HG03442 (cell line): ENCODE data around the gene ASXL2.

Source experiments
- ATAC-seq: cut with Tn5 transposase; IDR thresholded peaks from one replicate; pipeline ENCODE4 v1.9.1; 2021; ENCODE audit warnings: mild to moderate bottlenecking, moderate library complexity; ENCODE audit not compliant: unreplicated experiment

Gene ASXL2

GRCh38 chr2:25808006-25808383 is 70.3 kb downstream of the ASXL2 start:
- ATAC-seq, result no peak

GRCh38 chr2:25806941-25807340 is 71.3 kb downstream of the ASXL2 start:
- no peak for ATAC-seq

GRCh38 chr2:25805987-25806386 is 72.3 kb downstream of the ASXL2 start:
- ATAC-seq, result no peak

- ATAC-seq, result no peak
These were observed 73.9 kb downstream of the ASXL2 start for GRCh38 chr2:25804338-25804737.

DNA sequence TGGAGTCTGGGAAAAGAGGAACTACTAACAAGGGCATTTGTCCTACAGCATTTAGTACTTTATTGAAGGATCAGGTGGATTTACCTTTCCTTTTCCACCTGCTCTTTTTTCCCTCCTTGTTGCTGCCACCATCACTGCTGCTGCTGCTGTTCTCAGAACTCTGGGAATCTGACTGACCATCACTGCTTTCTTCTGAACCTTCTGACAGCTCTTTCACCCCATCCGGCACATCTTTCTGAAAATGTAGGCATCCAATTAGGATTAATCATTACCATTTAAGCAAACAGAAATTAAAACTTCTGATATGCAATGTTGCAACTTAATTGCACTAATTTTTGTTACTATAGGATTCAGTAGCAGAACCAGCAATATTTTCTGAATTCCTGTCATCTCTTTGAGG is 79.0 kb downstream of the ASXL2 start:
- ATAC-seq, result no peak

DNA sequence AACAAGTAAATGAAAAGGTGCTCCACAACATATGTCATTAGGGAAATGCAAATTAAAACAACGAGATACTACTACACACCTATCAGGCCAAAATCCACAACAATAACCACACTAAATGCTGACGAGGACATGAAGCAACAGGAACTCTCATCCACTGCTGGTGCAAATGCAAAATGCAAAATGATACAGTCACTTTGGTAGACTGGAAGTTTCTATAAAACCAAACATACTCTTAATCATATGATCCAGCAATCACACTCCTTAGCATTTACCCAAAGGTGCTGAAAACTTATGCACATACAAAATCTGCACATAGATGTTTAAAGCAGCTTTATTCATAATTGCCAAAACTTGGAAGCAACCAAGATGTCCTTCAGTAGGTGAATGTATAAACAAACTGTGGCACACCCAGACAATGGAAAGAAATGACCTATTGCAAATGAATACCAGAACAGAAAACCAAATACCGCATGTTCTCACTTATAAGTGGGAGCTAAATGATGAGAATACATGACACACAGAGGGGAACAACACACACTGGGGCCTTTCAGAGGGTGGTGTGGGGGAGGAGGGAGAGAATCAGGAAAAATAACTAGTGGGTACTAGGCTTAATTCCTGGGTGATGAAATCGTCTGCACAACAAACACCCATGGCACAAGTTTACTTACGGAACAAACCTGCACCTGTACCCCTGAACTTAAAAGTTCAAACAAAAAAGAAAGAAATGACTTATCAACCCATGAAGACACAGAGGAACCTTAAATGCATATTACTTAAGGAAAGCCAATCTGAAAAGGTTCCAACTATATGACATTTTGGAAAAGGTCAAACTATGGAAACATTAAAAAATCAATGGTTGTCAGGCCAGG is 80.4 kb downstream of the ASXL2 start:
- ATAC-seq, result no peak

GRCh38 chr2:25794544-25795276 is 83.6 kb downstream of the ASXL2 start:
- ATAC-seq, result no peak

DNA sequence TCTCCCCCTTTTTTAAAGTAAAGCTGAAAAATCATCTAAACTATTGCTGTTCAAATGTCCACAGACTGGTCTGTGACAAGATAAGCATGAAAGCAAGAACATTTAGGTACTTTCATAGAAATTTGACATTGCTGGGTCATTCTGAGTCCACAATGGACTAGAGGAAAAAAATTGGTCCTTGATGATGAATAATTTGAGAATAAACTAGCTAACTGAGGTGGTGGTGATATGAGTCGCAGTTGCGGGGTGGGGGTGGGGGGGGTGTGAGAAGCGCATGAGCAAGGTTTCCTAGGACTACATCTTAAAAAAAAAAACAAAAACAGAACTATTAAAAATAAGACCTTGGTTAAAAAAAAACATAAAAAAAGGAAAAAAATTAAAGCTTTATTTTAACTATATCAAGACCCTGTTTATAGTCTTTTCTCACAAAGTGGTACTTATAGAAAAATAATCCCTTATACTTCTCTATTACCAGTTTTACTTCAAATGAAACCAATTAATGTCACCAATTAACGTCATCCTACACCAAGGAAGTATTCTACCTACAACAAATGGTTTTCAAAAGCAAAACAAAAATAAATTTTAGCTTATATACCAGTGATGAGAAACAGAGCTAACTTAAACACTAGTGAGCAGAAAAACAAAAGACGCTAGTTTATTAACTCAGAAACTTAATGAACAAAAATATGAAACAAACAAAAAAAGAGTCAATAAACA is 88.1 kb downstream of the ASXL2 start:
- ATAC-seq, result no peak

- ATAC-seq, result no peak
These were observed 89.8 kb downstream of the ASXL2 start for GRCh38 chr2:25788457-25788856.

DNA sequence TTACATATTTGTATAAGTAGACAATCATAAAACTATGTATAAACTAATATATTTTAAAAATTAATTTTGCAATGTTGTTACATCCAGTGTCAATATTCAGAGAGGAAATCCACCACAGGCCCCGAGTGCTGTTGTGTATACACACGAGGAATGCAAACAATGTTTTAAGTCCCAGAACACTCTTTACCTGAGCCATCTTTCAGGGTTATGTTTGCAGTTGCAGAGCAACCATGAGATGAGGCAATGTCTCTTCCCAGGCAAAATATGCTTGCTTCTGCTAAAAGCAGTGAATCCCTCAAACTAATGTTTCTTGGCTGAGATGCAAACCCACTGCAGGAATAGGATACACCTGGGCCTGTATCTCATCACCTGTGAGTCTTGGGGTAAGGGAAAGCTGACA is 91.3 kb downstream of the ASXL2 start:
- no peak for ATAC-seq

DNA sequence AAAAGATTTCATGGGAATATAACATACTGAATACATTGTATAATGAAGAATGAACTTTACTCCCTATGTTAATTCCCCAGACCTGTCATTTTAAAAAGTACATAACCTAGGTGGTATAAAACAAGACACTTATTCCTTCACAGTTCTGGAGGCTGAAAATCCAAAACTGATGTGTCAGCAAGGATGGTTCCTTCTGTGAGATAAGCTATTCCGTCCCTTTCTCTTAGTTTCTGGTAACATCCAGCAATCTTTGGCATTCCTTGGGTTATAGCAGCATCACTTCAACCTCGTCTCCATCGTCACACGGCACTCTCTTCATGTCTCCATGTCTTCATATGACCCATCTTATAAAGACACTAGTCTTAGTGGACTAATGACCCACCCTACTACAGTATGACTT is 93.9 kb downstream of the ASXL2 start:
- ATAC-seq, result no peak

DNA sequence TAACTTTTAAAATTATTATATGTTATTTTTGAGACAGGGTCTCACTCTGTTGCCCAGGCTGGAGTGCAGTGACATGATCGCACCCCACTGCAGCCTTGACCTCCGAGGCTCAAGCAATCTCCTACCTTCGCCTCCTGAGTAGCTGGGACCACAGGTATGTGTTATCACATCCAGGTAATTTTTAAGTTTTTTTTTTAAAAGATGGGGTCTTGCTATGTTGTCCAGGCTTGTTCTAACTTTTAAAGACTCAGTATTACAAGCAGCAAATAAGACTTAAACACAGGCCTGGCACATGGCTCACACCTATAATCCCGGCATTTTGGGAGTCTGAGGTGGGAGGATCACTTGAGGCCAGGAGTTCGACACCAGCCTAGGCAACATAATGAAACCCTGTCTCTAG is 101.2 kb downstream of the ASXL2 start:
- ATAC-seq, result no peak

DNA sequence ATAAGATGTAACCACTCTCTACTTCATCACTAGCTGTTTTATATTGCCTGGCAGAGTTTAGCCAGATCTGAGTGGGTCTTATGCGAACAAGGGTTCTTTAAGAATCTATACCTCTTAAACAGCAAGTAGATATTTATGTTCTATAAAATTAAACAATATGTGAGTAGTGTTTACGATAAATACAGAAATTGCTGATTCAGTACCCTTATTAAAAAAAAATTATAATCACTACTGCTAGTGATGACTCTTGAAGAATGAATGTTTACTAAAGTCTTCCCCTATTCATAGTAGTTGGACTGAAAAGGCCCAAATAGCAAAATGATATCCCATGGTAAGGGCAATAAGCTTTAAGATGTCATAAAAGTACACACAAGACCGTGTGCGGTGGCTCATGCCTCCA is 106.2 kb downstream of the ASXL2 start:
- ATAC-seq, result no peak

- no peak for ATAC-seq
These were observed 114.7 kb downstream of the ASXL2 start for GRCh38 chr2:25763575-25763974.

GRCh38 chr2:25760297-25760696 is 118.0 kb downstream of the ASXL2 start:
- ATAC-seq, result no peak

- no peak for ATAC-seq
These were observed 119.9 kb downstream of the ASXL2 start for GRCh38 chr2:25758348-25758747.

GRCh38 chr2:25757906-25758305 is 120.4 kb downstream of the ASXL2 start:
- ATAC-seq, result no peak

DNA sequence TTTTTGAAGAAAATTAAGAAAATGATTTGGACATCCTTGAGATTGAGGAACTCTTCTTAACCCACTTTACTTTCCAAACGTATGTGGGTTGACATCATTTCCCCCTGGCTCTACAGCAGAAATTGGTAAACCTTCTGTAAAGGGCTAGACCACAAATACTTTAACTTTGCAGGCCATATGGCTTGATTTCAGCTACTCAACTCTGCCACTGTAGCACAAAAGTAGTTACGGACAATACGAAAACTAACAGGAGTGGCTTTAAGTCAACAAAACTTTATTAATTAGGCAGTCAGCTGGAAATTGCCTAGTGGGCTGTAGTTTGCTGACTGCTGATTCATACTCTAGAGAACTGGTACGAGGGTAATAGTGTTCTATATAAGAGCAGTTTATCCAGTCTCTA is 121.8 kb downstream of the ASXL2 start:
- ATAC-seq, result no peak

DNA sequence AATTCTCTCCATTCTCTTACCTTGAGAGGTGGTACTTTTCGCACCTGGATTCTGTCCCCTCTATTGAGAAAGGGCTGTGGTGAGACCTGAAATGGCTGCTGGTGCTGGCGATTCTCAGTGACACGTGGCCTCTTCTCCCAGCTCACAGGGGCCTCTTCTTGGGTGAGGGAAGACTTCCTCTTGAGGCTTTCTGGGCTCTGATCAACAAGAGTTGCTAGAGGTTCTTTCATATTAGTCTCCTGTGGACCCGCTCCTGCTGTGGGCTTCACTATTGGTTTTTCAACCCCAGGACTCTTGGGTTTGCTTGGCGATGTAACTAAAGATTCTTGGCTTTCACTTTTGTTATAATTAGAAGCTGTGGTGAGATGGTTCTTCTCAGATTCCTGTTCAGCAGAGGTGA is 128.6 kb downstream of the ASXL2 start:
- no peak for ATAC-seq

DNA sequence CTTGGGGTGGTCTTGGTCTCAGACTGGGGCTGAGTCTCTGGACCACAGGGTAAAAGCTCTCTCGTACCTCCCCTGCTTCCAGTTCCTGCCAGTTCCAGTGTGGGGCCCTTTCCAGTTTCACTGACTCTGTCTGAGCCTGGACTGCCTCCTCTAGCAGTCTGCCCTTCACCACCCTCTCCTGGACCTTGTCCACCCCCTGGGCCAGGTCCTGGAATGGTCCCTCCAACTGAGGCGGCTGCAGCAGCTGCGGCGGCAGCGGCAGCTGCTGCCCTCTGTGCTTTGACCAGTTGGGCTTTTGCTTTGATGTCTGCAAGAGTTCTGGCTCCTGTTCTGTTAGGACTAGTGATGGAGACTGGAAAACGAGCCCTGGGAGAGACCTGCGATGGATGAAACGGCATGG is 134.2 kb downstream of the ASXL2 start:
- ATAC-seq, result no peak

GRCh38 chr2:25743132-25743830 is 135.0 kb downstream of the ASXL2 start:
- ATAC-seq, result no peak
